ENCODE measurements around the gene PIK3R1.

Gene PIK3R1

DNA sequence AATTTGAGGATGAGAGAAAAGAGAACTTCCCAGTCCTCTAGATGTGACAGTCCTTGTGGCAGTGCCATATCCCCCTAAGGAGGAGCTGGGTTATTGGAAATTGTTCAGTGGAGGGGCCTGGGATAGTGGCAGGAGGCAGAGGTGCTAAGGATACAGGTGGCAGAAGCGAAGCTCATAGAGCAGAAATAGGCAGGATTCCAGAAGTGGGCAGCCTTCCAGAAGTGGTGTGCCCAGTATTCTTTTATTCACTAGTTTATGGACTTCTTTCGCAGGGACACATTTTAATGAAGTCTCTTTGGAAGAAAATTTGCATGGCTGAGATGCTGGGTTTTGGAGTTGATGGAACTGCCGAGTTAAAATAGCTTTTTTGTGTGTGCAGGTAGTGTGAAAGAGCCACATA lies 6.8 kb downstream of the PIK3R1 start:
- H3K27ac ChIP-seq = no peak overlapping the region
- TF ChIP-seq CTCF (conservative IDR thresholded peaks at IDR 0.05) (no peak), ZFX (IDR thresholded peaks at IDR 0.05) (no peak)

- TF ChIP-seq CTCF (conservative IDR thresholded peaks at IDR 0.05) (no peak), ZFX (IDR thresholded peaks at IDR 0.05) (no peak)
- no peak overlapping the region for H3K27ac ChIP-seq
Measured at GRCh38 chr5:68222824-68223354, 7.3 kb downstream of the PIK3R1 start.

DNA sequence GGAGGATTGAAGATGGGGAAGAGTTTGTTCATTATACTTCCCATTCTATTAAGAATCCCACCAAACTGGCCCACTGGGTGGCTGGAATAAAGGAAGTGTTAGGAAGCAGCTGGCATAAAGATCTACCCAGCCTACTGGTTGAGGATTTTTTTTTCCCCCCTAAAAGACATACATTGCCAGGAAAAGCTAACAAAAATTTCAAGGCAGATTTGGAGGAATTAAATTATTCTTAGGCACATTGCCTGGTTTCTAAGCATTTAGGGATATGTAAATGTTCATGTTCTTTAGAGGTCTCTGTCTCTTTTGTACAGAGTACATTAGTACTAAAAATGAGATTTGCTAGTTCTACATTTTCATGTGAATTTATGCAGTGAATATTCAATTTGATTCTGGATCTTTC lies 8.3 kb downstream of the PIK3R1 start:
- H3K27ac ChIP-seq = no peak overlapping the region
- no peak for TF ChIP-seq CTCF (conservative IDR thresholded peaks at IDR 0.05)
- TF ChIP-seq ZFX (IDR thresholded peaks at IDR 0.05) = no peak

DNA sequence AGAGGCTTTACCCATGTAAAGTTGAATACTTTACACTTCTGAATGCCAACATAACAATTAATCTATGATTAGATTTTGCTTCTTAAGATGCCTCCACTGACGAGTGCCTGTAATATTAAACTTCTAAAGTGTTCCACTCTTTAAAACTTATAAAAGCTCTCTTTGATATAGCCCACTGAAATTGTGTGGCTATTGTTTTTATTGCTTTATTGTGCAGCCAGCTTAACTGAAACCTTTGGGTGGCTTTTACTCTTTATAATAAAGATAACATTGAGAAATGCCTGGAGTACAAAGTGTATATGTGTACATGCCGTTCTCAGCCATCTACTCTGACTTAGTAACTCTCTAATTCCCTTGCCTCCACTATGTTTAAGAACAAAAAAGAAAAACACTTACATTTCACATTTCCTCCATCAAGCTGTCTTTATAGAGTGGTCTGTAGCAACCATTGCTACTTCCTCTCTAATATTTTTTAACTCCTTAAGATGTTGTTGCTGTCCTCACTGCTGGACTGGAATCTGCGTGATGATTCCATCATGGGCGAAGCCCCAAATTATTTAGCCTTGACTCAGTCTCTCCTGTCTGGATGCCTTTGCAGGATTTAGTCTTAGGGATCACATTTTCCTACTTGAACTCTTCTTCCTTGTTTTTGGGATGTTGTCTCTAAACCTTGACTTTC lies 9.1 kb downstream of the PIK3R1 start:
- TF ChIP-seq CTCF (conservative IDR thresholded peaks at IDR 0.05) = no peak
- no peak for TF ChIP-seq ZFX (IDR thresholded peaks at IDR 0.05)
- no peak overlapping the region for H3K27ac ChIP-seq

- TF ChIP-seq CTCF (conservative IDR thresholded peaks at IDR 0.05) (no peak), ZFX (IDR thresholded peaks at IDR 0.05) (no peak)
- peak overlapping the region; percentile 8; the same call in 1 of the 2 replicates for H3K27ac ChIP-seq
Measured at GRCh38 chr5:68225188-68225910, 9.8 kb downstream of the PIK3R1 start.

- peak overlapping the region; percentile 8; the same call in 1 of the 2 replicates for H3K27ac ChIP-seq
- TF ChIP-seq ZFX (IDR thresholded peaks at IDR 0.05) (no peak), CTCF (conservative IDR thresholded peaks at IDR 0.05) (no peak)
Measured at GRCh38 chr5:68225911-68226545, 10.5 kb downstream of the PIK3R1 start.
